HCT116 (cell line): ENCODE data around the gene PDE4D. TPM values are rescaled to one million over a fixed set of nuclear protein-coding genes. Genes with fewer than 3 reads are reported as not detected.

Experiments
- ATAC-seq: fragments of 200-7000 bp; cut with Tn5 transposase; 2 replicates; pipeline ENCODE4 v1.9.1; 2020; ENCODE audit warnings: mild to moderate bottlenecking, moderate library complexity
- BruUV-seq: library from RNA; stranded (reverse); fragments of 400-500 nt; replicated peaks from 2 replicates; lab custom pipeline; 2021; lab: Mats Ljungman, UMichigan
- CTCF ChIA-PET: fragments of 300-600 bp; sonication (Branson Sonifier 250); formaldehyde crosslinking; loops from one replicate; lab custom pipeline; 2021; ENCODE audit warnings: antibody characterized with exemption; lab: Charles Lee
- POLR2A ChIA-PET: fragments of 300-600, 350-600 bp; sonication (Branson Sonifier 250); formaldehyde crosslinking; loops from one replicate; lab custom pipeline; 2021; ENCODE audit warnings: antibody characterized with exemption; lab: Charles Lee
- RAD21 ChIA-PET, 2 experiments: fragments of 300-600 bp; sonication (Branson Sonifier 250); formaldehyde crosslinking; loops; one replicate each; lab custom pipeline; 2023; ENCODE audit warnings: low total read pairs in 2 of 2; ENCODE audit not compliant: uncharacterized antibody in 2 of 2, unreplicated experiment in 2 of 2, low non-redundant PET in 1 of 2; lab: Charles Lee
- DNase-seq: peaks from one replicate; pipeline ENCODE4 v3.0.0-alpha.2; 2010; ENCODE audit warnings: low read depth, low spot score
- H2AFZ ChIP-seq: fragments of 200-600 bp; shearing (Covaris generic), sonication (generic); 2 replicates; pipeline ENCODE4 v1.6.1; 2017; ENCODE audit warnings: low read depth, mixed run types, mixed read lengths, antibody characterized with exemption, low read length; ENCODE audit not compliant: poor library complexity, severe bottlenecking
- H3K27ac ChIP-seq: 2 replicates; pipeline ENCODE4 v1.5.1; 2012; ENCODE audit warnings: low read depth, low read length
- H3K27me3 ChIP-seq: fragments of 200-600 bp; sonication (generic); 2 replicates; pipeline ENCODE4 v1.6.1; 2016; ENCODE audit warnings: mixed run types, low read length, mixed read lengths; ENCODE audit not compliant: insufficient read depth
- H3K36me3 ChIP-seq, 2 experiments: fragments of 200-500 bp in 1 of 2; fragments of 200-600 bp in 1 of 2; sonication (Bioruptor generic) in 1 of 2; sonication (generic) in 1 of 2; 2 replicates each; pipeline versions ENCODE4 v1.5.1 to v1.6.1; 2014 to 2016; ENCODE audit warnings: low read length in 2 of 2, inconsistent platforms in 1 of 2, mixed read lengths in 1 of 2, mixed run types in 1 of 2; ENCODE audit not compliant: insufficient read depth in 2 of 2, control insufficient read depth in 1 of 2
- H3K4me1 ChIP-seq, 2 experiments: fragments of 200-600 bp in 1 of 2; sonication (generic) in 1 of 2; 2 replicates each; pipeline versions ENCODE4 v1.5.1 to v1.6.1; 2012 to 2017; ENCODE audit warnings: low read length in 2 of 2, inconsistent platforms in 1 of 2, mild to moderate bottlenecking in 1 of 2, mixed read lengths in 1 of 2, mixed run types in 1 of 2, moderate library complexity in 1 of 2; ENCODE audit not compliant: insufficient read depth in 2 of 2, control insufficient read depth in 1 of 2
- H3K4me2 ChIP-seq: fragments of 200-600 bp; sonication (generic); 2 replicates; pipeline ENCODE4 v1.6.1; 2017; ENCODE audit warnings: mixed run types, low read length, mixed read lengths
- H3K4me3 ChIP-seq, 2 experiments: fragments of 200-600 bp in 1 of 2; sonication (generic) in 1 of 2; replicated peaks in 1 of 2; 2 replicates each; pipeline ENCODE4 v1.5.1; 2011 to 2016; ENCODE audit warnings: low read length in 2 of 2, control low read depth in 1 of 2, low read depth in 1 of 2, mild to moderate bottlenecking in 1 of 2, mixed read lengths in 1 of 2, mixed run types in 1 of 2
- H3K79me2 ChIP-seq: fragments of 200-600 bp; sonication (generic); 2 replicates; pipeline ENCODE4 v1.6.1; 2017; ENCODE audit warnings: mild to moderate bottlenecking, mixed run types, low read length, moderate library complexity, mixed read lengths; ENCODE audit not compliant: insufficient read depth
- H3K9ac ChIP-seq: fragments of 200-600 bp; sonication (generic); 2 replicates; pipeline ENCODE4 v1.6.1; 2016; ENCODE audit warnings: low read length, mixed read lengths
- H3K9me2 ChIP-seq: fragments of 200-600 bp; sonication (generic), shearing (Covaris generic); 2 replicates; pipeline ENCODE4 v1.6.1; 2017; ENCODE audit warnings: mixed run types, mild to moderate bottlenecking, moderate library complexity; ENCODE audit not compliant: insufficient read depth
- H3K9me3 ChIP-seq, 2 experiments: fragments of 200-500 bp in 1 of 2; fragments of 200-600 bp in 1 of 2; sonication (Bioruptor generic) in 1 of 2; sonication (generic) in 1 of 2; 2 replicates each; pipeline ENCODE4 v1.6.1; 2014 to 2017; ENCODE audit warnings: low read length in 2 of 2, mixed read lengths in 2 of 2, inconsistent platforms in 1 of 2, low read depth in 1 of 2, mild to moderate bottlenecking in 1 of 2, mixed run types in 1 of 2, moderate library complexity in 1 of 2; ENCODE audit not compliant: control insufficient read depth in 1 of 2, insufficient read depth in 1 of 2
- H4K20me1 ChIP-seq: fragments of 200-600 bp; sonication (generic), shearing (Covaris generic); 2 replicates; pipeline ENCODE4 v1.6.1; 2017; ENCODE audit warnings: mixed run types, mild to moderate bottlenecking, moderate library complexity; ENCODE audit not compliant: insufficient read depth
- ATF3 ChIP-seq: IDR thresholded peaks from 2 replicates; pipeline ENCODE4 v1.6.1; 2012
- CBX3 ChIP-seq: IDR thresholded peaks from 2 replicates; pipeline ENCODE4 v1.6.1; 2012; ENCODE audit warnings: low read depth
- CEBPB ChIP-seq: IDR thresholded peaks from 2 replicates; pipeline ENCODE4 v1.6.1; 2012; ENCODE audit warnings: low read depth
- EGR1 ChIP-seq: IDR thresholded peaks from 2 replicates; pipeline ENCODE4 v1.6.1; 2012; ENCODE audit warnings: low read depth
- EZH2 ChIP-seq: fragments of 200-600 bp; sonication (generic); IDR thresholded peaks from 2 replicates; pipeline ENCODE4 v1.6.1; 2017; ENCODE audit warnings: antibody characterized with exemption, mixed run types
- EZH2phosphoT487 ChIP-seq: fragments of 200-600 bp; IDR thresholded peaks from 2 replicates; pipeline ENCODE4 v1.6.1; 2018; ENCODE audit warnings: antibody characterized with exemption, borderline replicate concordance
- JUND ChIP-seq: IDR thresholded peaks from 2 replicates; pipeline ENCODE4 v1.6.1; 2012
- POLR2A ChIP-seq: IDR thresholded peaks from 2 replicates; pipeline ENCODE4 v1.7.0; 2011; ENCODE audit warnings: borderline replicate concordance; ENCODE audit not compliant: insufficient read depth, insufficient read length; ENCODE audit errors: extremely low read depth
- POLR2AphosphoS5 ChIP-seq: IDR thresholded peaks from 2 replicates; pipeline ENCODE4 v1.6.1; 2011; ENCODE audit warnings: mild to moderate bottlenecking, low read depth, low read length, moderate library complexity
- RAD21 ChIP-seq: IDR thresholded peaks from 2 replicates; pipeline ENCODE4 v1.6.1; 2012; ENCODE audit warnings: low read depth, mild to moderate bottlenecking
- REST ChIP-seq: IDR thresholded peaks from 2 replicates; pipeline ENCODE4 v1.6.1; 2012; ENCODE audit warnings: low read depth
- SIN3A ChIP-seq: IDR thresholded peaks from 2 replicates; pipeline ENCODE4 v1.6.1; 2012; ENCODE audit warnings: low read depth
- SRF ChIP-seq: IDR thresholded peaks from 2 replicates; pipeline ENCODE4 v1.6.1; 2012; ENCODE audit warnings: low read depth
- TCF7L2 ChIP-seq: IDR thresholded peaks from 2 replicates; pipeline ENCODE4 v1.7.0; 2011; ENCODE audit warnings: borderline replicate concordance, inconsistent platforms; ENCODE audit not compliant: insufficient read depth, insufficient read length; ENCODE audit errors: extremely low read depth
- YY1 ChIP-seq: IDR thresholded peaks from 2 replicates; pipeline ENCODE4 v1.6.1; 2011; ENCODE audit warnings: low read length, low read depth, moderate library complexity, mild to moderate bottlenecking; ENCODE audit not compliant: insufficient replicate concordance; ENCODE audit errors: extremely low read depth
- ZBTB33 ChIP-seq: IDR thresholded peaks from 2 replicates; pipeline ENCODE4 v1.6.1; 2011; ENCODE audit warnings: mild to moderate bottlenecking, low read length, moderate library complexity; ENCODE audit not compliant: insufficient replicate concordance; ENCODE audit errors: extremely low read depth
- ZFX ChIP-seq: fragments of 450-650 bp; IDR thresholded peaks from 2 replicates; pipeline ENCODE4 v1.6.1; 2017
- ZNF274 ChIP-seq: fragments of 200-500 bp; sonication (Bioruptor generic); IDR thresholded peaks from 2 replicates; pipeline ENCODE4 v1.6.1; 2014; ENCODE audit warnings: mild to moderate bottlenecking, low read depth, low read length, inconsistent platforms
- intact Hi-C: fragments of 100-400 bp; cut with micrococcal nuclease; formaldehyde crosslinking; loops from 2 replicates; pipeline ENCODE4 v1.10.0; 2022
- total RNA-seq: library from RNA; stranded (reverse); gene quantifications from one replicate; pipeline ENCODE4 v1.2.1, GENCODE V29; 2021; ENCODE audit not compliant: unreplicated experiment

PDE4D gene
- total RNA-seq, 1 experiment from 2014 or later = 1.1 TPM

- TF ChIP-seq TCF7L2 (no peak), EZH2 (no peak), YY1 (no peak), SIN3A (no peak), CBX3 (no peak)
Measured at GRCh38 chr5:59333416-59333815, 560.1 kb downstream of the PDE4D start (continued).

- ATAC-seq = no peak
- H3K27ac ChIP-seq = no peak overlapping the region
- TF ChIP-seq ATF3 = no peak
- no peak for TF ChIP-seq ZBTB33
- TF ChIP-seq CBX3 = no peak
- TF ChIP-seq RAD21 = no peak
- no peak for TF ChIP-seq YY1
- no peak for TF ChIP-seq REST
- TF ChIP-seq ZNF274 = no peak
- no peak for TF ChIP-seq ZFX
- TF ChIP-seq EZH2 = no peak
- TF ChIP-seq JUND = no peak
- no peak for TF ChIP-seq EGR1
- TF ChIP-seq EZH2phosphoT487 = no peak
- TF ChIP-seq SRF = no peak
- no peak for TF ChIP-seq TCF7L2
- TF ChIP-seq SIN3A = no peak
- TF ChIP-seq POLR2AphosphoS5 = no peak
- no peak for TF ChIP-seq POLR2A
- no peak for TF ChIP-seq CEBPB
Measured at GRCh38 chr5:59332236-59332973, 561.1 kb downstream of the PDE4D start.

More at GRCh38 chr5:59332236-59332973, 561.1 kb downstream of the PDE4D start:
- no TSS peak for BruUV-seq
- POLR2A ChIA-PET = no interaction called here
- intact Hi-C loops = no loop called here
- Histone ChIP-seq H3K4me1 (no peaks in the 10 kb centered on the region), H2AFZ (no peak overlapping the region), H3K9me3 (no peaks in the 10 kb centered on the region), H3K27me3 (peaks cover 13% of the 10 kb centered on the region), H3K79me2 (no peaks in the 10 kb centered on the region), H3K9ac (no peak overlapping the region), H3K9me2 (no peaks in the 10 kb centered on the region), H3K36me3 (no peaks in the 10 kb centered on the region), H3K4me2 (no peak overlapping the region), H4K20me1 (no peaks in the 10 kb centered on the region), H3K4me3 (no peak overlapping the region)
- CTCF ChIA-PET = no interaction called here
- RAD21 ChIA-PET = no interaction called here
- DNase-seq = no peak
